Hematopoietic multipotent progenitor cell treated with erythropoietin and hydrocortisone succinate and interleukin-3 and kit ligand, for 17 days (in vitro differentiated cells): ENCODE measurements around the gene USP47.

ENCODE experiments used
- DNase-seq: peaks from one replicate; pipeline ENCODE4 v3.0.0-alpha.2; 2015; ENCODE audit warnings: low spot score

The USP47 gene, protein sequence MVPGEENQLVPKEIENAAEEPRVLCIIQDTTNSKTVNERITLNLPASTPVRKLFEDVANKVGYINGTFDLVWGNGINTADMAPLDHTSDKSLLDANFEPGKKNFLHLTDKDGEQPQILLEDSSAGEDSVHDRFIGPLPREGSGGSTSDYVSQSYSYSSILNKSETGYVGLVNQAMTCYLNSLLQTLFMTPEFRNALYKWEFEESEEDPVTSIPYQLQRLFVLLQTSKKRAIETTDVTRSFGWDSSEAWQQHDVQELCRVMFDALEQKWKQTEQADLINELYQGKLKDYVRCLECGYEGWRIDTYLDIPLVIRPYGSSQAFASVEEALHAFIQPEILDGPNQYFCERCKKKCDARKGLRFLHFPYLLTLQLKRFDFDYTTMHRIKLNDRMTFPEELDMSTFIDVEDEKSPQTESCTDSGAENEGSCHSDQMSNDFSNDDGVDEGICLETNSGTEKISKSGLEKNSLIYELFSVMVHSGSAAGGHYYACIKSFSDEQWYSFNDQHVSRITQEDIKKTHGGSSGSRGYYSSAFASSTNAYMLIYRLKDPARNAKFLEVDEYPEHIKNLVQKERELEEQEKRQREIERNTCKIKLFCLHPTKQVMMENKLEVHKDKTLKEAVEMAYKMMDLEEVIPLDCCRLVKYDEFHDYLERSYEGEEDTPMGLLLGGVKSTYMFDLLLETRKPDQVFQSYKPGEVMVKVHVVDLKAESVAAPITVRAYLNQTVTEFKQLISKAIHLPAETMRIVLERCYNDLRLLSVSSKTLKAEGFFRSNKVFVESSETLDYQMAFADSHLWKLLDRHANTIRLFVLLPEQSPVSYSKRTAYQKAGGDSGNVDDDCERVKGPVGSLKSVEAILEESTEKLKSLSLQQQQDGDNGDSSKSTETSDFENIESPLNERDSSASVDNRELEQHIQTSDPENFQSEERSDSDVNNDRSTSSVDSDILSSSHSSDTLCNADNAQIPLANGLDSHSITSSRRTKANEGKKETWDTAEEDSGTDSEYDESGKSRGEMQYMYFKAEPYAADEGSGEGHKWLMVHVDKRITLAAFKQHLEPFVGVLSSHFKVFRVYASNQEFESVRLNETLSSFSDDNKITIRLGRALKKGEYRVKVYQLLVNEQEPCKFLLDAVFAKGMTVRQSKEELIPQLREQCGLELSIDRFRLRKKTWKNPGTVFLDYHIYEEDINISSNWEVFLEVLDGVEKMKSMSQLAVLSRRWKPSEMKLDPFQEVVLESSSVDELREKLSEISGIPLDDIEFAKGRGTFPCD (N-terminal part only)

DNA sequence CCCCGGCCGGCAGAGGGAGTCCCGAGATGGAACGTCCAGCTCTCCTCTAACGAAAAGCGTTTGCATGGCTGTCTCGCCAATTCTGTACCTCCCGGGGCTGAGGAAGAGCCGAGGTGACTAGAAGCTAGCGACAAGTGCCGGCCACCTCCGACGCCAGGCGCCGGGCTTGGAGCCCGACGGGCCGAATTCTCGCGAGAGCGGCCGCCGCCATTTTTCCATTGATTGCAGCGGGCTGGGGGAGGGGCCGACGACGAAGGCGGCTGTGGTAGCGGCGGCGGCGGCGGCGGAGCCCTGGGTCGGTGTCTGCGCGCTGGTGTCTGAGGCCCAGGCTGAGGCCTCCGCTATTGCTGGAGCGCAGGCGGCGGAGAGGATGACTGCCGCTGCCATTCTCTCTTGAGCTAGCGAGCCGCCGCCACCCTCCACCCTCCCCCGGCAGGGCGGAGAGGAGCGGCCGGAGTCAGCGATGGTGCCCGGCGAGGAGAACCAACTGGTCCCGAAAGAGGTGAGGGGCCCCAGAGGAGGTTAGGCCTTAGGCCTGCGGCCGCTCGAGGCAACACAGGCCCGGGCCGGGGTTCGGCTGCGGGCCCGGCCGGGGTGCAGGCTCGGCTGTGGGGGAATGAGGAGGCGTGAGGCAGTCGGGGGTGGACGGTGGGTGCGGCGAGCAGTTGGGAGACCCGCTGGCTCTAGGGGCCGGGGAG, at the start of gene USP47:
Gene USP47 (plus strand): TSS at position 250 of the 698 bp plus-strand sequence. CDS start 214 bp downstream, at position 464.
- DNase-seq: peak; percentile 90

DNA sequence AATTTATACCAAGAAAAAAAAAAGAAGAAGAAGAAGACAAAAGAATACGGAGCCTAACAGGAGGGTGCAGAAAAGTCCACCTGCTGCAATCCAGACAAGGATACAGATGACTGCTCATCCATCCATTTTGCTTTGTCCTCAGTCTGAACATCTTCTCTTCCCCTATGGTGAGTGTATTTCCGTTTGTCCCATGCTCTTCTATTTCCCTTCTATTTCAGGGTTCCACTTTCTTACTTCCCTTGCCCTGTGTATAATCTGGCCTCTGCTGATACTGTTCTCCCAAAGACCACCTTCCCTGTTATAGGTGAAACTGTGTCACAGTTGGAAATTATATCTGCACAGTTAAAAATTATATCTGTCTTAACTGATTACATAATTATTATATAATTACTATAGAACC, 48.7 kb upstream of the USP47 start:
- DNase-seq: no peak

GRCh38 chr11:11798586-11799438, 43.0 kb upstream of the USP47 start:
- DNase-seq: peak; percentile 83

DNA sequence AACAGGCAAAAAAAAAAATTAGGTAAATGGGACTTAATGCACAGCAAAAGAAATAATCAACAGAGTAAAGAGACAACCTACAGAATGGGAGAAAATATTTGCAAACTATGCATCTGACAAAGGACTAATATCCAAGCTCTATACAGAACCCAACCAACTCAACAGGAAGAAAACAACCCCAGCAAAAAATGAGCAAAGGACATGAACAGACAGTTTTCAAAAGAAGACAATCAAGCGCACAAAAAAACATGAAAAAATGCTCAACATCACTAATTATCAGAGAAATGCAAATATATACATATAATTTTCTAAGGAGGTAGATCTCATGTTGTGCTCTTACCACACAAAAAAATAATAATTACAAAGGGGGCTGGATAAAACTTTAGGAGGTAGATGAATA, 36.5 kb upstream of the USP47 start:
- no peak for DNase-seq

DNA sequence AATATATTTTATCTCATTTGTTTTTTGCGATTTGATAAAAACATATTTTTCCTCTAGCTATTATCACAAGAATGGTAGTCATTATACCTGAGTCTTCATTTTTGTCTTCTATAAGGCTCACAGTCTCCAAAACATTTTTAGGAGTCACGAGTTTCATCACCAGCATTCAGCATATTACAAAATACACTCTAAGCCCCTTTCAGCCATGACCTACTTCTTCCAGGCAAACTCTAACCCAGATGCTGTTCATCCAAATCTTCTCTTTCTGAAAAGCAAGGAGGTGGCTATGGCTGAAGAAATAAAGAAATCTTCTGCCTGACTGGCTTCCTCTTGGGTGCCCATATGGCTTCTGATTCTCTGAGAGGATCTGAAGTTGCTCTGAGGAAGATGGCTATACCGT, 35.7 kb upstream of the USP47 start:
- DNase-seq: no peak

GRCh38 chr11:11806586-11806985, 35.2 kb upstream of the USP47 start:
- no peak for DNase-seq

- no peak for DNase-seq
These were observed 33.7 kb upstream of the USP47 start for GRCh38 chr11:11807811-11808782.

GRCh38 chr11:11808992-11809615, 32.7 kb upstream of the USP47 start:
- DNase-seq: no peak

- DNase-seq: no peak
These were observed 30.7 kb upstream of the USP47 start for GRCh38 chr11:11810764-11811726.

GRCh38 chr11:11813288-11813962, 28.3 kb upstream of the USP47 start:
- no peak for DNase-seq

- DNase-seq: no peak
These were observed 26.9 kb upstream of the USP47 start for GRCh38 chr11:11814614-11815452.

- DNase-seq: no peak
These were observed 25.1 kb upstream of the USP47 start for GRCh38 chr11:11816511-11817314.

GRCh38 chr11:11817957-11818356, 23.8 kb upstream of the USP47 start:
- DNase-seq: no peak

- no peak for DNase-seq
These were observed 23.1 kb upstream of the USP47 start for GRCh38 chr11:11818529-11819121.

- no peak for DNase-seq
These were observed 19.9 kb upstream of the USP47 start for GRCh38 chr11:11821899-11822298.
